Subcutaneous abdominal adipose tissue (tissue), 5 donors: ENCODE results near the gene CHKA.

Experiments
- H3K27ac ChIP-seq: one replicate; pipeline ENCODE4 v1.7.0; 2013; ENCODE audit warnings: low read depth, mild to moderate bottlenecking, inconsistent platforms, low read length, moderate library complexity
- H3K27me3 ChIP-seq, 5 donors: one replicate each; pipeline ENCODE4 v1.7.0; 2013; ENCODE audit warnings: low read length in 5 of 5, inconsistent platforms in 1 of 5; ENCODE audit not compliant: control insufficient read depth in 5 of 5, insufficient read depth in 4 of 5
- H3K36me3 ChIP-seq, 5 donors: one replicate each; pipeline ENCODE4 v1.7.0; 2013; ENCODE audit warnings: low read length in 5 of 5; ENCODE audit not compliant: control insufficient read depth in 5 of 5, insufficient read depth in 5 of 5
- H3K4me1 ChIP-seq, 5 donors: one replicate each; pipeline ENCODE4 v1.7.0; 2013; ENCODE audit warnings: low read length in 5 of 5, mild to moderate bottlenecking in 3 of 5, moderate library complexity in 1 of 5; ENCODE audit not compliant: control insufficient read depth in 5 of 5, insufficient read depth in 5 of 5
- H3K4me3 ChIP-seq, 5 donors: one replicate each; pipeline ENCODE4 v1.7.0; 2013; ENCODE audit warnings: low read length in 5 of 5, low read depth in 1 of 5
- H3K9ac ChIP-seq, 5 donors: one replicate each; pipeline ENCODE4 v1.7.0; 2013; ENCODE audit warnings: low read length in 5 of 5, mild to moderate bottlenecking in 4 of 5, moderate library complexity in 3 of 5
- H3K9me3 ChIP-seq, 5 donors: one replicate each; pipeline ENCODE4 v1.7.0; 2013; ENCODE audit warnings: low read length in 5 of 5; ENCODE audit not compliant: control insufficient read depth in 5 of 5
- donor health status: healthy.
- donor health status: healthy.
- donor health status: healthy.
- donor health status: healthy.
- donor health status: healthy.

CHKA gene

DNA sequence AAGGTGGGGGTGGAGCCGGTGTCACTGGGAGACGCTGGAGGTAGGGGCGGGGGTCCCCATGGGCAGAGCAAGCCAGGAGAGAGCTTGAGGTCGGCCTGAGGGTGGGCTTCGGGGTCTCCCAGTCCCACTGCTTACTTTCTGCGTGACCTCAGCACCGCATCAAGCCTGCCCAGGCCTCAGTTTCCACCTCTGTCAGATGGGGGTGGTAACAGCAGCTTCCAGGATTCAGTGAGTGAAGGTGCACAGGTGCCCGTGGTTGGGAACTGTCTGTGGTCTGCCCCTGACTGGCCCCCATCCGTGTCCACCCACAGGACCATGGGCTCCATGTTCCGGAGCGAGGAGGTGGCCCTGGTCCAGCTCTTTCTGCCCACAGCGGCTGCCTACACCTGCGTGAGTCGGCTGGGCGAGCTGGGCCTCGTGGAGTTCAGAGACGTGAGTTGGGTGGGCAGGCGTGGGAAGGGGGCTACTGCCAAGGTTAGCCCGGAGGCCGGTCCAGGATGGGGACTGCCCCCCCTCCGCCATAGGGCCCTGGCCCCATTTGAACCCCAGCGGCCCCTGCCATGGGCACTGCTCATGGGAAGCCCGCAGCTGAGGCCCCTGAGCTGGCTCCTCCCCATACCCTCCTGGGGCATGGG, 80.1 kb downstream of the CHKA start:
- Histone ChIP-seq H3K9ac (peak overlapping the region in 4 of 5 donors; percentile 73 to 80 (median 76)), H3K9me3 (no peaks in the 10 kb centered on the region), H3K27ac (peak overlapping the region; percentile 83)

DNA sequence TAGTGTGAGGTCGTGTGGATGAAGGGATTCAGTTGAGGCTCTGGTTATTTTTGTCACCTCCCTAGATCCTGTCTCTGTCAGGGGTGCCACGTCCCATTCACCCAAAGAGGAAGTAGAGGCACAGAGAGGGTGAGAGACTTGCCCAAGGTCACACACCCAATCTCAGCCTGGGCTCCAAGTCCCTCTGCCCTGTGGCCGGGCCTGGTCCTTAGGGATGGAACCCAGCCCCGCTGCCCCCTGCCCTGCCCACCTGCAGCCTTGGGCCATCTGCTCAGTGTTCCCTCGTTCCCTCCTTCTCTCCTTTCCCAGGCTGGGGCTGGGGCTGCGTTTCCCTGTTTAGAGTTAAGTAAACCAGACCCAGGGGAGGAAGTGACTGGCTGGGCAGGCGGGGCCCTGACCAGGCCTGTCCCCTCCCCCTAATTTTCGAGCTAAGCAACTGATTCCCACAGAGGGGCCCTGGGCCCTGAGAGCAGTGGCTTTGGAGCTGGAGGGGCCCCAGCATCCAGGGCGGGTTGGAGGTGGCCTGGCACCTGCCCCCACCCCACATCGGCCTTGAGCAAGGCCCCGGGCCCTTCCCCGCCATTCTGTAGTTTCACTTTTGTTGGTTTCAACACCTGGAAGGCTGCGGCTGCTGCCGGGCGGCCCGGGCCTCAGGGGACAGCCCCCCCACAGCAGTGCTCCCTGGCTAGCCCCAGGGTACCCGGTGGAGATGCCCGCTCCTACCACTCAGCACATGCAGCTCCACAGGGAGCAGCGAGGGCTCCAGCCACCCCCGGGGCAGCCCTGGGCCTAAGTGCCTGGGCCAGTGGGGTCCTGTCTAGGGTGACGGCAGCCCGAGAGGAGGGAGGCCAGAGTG, 80.9 kb downstream of the CHKA start:
- H3K9ac ChIP-seq, result peak overlapping the region; percentile 56 to 80 (median 76)
- peaks cover 0 to 64% (median 58%) of the 10 kb centered on the region in 5 donors for H3K4me1 ChIP-seq

More for the DNA sequence above, 80.1 kb downstream of the CHKA start:
- peaks cover 0 to 62% (median 56%) of the 10 kb centered on the region in 5 donors for H3K4me1 ChIP-seq
- H3K36me3 ChIP-seq, result peaks cover 0 to 46% (median 32%) of the 10 kb centered on the region in 5 donors
- H3K4me3 ChIP-seq, result peak overlapping the region in 4 of 5 donors; percentile 26 to 85 (median 79)
- no peaks in the 10 kb centered on the region for H3K27me3 ChIP-seq

DNA sequence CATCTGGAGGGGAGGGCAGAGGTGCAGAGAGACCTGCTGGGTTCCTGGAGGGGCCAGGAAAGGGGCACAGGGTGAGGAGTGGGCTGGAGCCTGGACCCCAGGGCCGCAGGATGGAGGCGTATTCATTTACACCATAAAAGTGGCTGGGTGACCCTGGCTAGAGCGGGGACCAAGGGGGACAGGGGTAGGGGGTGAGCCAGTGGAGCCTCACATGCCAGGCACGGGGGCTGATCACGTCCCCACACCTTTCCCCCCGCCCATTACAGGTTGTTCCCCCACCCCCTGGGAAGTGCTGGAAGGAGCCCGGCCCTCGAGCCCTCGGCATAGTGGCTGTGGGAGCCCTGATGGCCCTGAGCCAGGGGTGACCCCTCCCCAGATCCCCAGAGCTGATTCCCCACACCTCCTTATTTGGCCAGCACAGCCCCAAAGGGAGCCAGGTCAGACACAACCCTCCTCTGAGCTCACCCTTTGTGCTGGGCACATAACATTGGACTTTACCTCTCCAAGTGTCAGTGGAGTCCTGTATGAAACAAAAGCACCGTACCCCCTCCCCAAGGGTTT, 81.6 kb downstream of the CHKA start:
- Histone ChIP-seq H3K4me1 (peaks cover 0 to 64% (median 58%) of the 10 kb centered on the region in 5 donors), H3K4me3 (peak overlapping the region; percentile 72 to 85 (median 82)), H3K27ac (peak overlapping the region; percentile 83), H3K36me3 (peaks cover 0 to 43% (median 20%) of the 10 kb centered on the region in 5 donors), H3K9ac (peak overlapping the region; percentile 56 to 92 (median 78)), H3K9me3 (no peaks in the 10 kb centered on the region), H3K27me3 (no peaks in the 10 kb centered on the region)

More for the DNA sequence above, 80.9 kb downstream of the CHKA start:
- Histone ChIP-seq H3K36me3 (peaks cover 0 to 45% (median 27%) of the 10 kb centered on the region in 5 donors), H3K4me3 (peak overlapping the region; percentile 26 to 85 (median 76)), H3K27ac (peak overlapping the region; percentile 83), H3K27me3 (no peaks in the 10 kb centered on the region), H3K9me3 (no peaks in the 10 kb centered on the region)

DNA sequence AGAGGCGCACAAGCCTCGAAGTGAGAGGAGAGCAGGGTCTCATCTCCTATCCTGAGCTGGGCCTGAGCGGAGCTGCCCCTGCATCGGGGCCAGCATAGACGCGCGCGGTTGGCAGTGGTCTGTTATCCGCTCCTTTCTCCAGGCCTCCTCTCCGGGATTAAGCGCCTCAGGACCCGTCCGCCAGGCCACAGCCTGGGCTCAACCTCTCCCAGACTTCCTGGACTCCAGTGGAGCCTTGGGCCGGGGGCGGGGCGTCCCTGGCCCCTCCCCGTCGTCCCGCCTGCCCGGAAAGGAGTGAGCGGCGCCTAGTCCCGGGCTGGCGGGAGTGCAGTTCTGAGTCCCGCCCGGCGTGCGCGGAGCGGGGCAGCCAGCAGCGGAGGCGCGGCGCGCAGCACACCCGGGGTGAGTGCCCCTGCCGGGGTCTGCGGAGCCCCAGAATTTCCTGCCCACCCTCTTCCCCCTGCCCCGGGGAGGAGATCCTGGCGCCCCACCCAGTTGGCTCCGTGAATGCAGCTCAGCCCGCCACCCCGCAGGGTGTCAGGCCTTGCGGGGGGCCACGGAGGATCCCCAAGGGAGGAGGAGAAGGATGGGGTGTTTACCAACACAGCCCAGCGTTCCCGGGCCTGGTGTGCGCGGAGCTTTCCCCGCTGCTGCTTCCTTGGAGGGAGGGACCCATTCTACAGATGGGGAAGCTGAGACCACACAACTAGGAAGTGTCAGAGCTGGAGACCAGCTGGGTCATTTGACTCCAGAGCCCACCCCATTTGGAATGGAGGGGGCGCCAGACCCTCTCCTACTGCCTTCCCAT, 82.3 kb downstream of the CHKA start, which contains the start of gene TCIRG1:
Gene TCIRG1 (plus strand): TSS at position 308 of the 808 bp plus-strand sequence. CDS start 2,247 bp downstream, outside the sequence.
- peak within 1 kb of the TSS; percentile 76 to 92 (median 80) for H3K9ac ChIP-seq
- peaks cover 0 to 68% (median 59%) of the 10 kb centered on the region in 5 donors for H3K4me1 ChIP-seq
- H3K4me3 ChIP-seq, result peak within 1 kb of the TSS; percentile 72 to 85 (median 82)
- H3K36me3 ChIP-seq, result peaks cover 0 to 39% (median 16%) of the 10 kb centered on the region in 5 donors
- H3K27ac ChIP-seq, result peak within 1 kb of the TSS; percentile 83
- H3K9me3 ChIP-seq, result no peaks in the 10 kb centered on the region
- H3K27me3 ChIP-seq, result no peaks in the 10 kb centered on the region

DNA sequence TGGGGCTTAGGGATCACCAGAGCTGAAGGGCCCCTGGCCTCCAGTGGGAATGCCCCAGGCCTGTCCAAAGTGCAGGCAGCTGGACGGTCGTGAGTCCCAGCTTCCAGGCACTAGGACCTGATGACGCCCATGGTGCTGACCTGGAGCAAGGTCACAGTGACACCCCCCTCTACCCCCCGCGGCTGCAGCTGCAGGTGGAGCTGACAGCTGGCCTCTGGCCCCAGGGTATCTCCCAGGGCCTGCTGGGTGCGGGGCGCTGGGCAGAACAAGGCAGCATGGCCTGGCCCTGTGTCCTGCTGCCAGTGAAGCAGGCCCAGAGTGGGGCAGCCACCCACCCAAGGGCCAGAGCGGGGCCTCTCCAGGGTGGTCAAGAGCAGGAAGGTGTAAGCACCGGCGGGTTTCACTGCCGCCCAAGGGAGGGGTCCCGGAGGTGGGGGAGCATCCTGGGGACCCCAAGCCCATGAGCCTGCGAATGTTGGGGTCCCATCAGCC, 82.9 kb downstream of the CHKA start:
- Histone ChIP-seq H3K27ac (peak overlapping the region; percentile 83), H3K4me1 (peaks cover 3 to 70% (median 62%) of the 10 kb centered on the region in 5 donors), H3K9me3 (no peaks in the 10 kb centered on the region), H3K36me3 (peaks cover 0 to 38% (median 15%) of the 10 kb centered on the region in 5 donors), H3K4me3 (peak overlapping the region in 4 of 5 donors; percentile 72 to 85 (median 79)), H3K27me3 (no peaks in the 10 kb centered on the region), H3K9ac (peak overlapping the region; percentile 63 to 92 (median 80))

DNA sequence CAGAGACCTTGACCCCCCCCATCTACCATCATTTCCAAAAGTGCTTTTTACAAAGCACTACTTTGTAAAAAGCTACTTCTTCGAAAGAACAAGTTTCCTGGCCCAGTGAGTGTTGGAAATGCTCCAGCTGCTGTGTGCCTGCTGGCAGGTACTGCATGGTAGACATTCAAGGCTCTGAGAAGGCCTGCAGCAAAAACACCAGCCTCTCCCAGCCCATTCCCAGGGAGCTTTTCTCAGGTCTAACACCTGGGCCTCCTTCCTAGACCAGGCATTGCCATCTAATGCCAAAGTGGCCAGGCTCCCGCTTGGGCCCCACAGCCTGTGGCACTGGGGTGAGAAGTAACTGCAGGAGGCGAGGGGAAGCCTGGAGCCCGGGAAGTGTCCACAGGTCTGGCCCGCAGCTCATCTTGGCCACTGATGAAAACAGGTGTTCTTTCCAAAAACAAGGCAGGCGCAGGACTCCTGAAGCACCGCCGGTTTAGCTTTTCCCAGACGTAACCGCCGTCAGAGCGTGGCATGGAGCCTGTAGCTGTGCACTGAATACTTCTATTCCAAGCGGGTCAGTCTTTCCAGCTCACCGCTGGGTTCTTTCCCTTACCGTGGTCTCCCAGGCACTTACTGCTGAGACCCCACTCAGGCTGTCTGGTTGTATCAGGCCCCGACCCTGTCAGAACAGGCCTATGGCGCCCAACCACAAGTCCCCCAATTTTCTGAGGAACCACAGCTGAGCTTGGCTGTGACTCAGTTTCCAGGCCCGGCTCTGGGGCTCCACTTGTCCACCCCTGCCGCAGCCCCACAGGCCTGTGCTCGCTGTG, 83.6 kb downstream of the CHKA start:
- H3K4me3 ChIP-seq, result peak overlapping the region in 2 of 5 donors; percentile 19 to 85
- H3K36me3 ChIP-seq, result peaks cover 0 to 37% (median 17%) of the 10 kb centered on the region in 5 donors
- H3K27ac ChIP-seq, result peak overlapping the region; percentile 83
- no peaks in the 10 kb centered on the region for H3K9me3 ChIP-seq
- no peaks in the 10 kb centered on the region for H3K27me3 ChIP-seq
- H3K9ac ChIP-seq, result peak overlapping the region in 4 of 5 donors; percentile 24 to 92 (median 72)
- peaks cover 3 to 72% (median 63%) of the 10 kb centered on the region in 5 donors for H3K4me1 ChIP-seq

DNA sequence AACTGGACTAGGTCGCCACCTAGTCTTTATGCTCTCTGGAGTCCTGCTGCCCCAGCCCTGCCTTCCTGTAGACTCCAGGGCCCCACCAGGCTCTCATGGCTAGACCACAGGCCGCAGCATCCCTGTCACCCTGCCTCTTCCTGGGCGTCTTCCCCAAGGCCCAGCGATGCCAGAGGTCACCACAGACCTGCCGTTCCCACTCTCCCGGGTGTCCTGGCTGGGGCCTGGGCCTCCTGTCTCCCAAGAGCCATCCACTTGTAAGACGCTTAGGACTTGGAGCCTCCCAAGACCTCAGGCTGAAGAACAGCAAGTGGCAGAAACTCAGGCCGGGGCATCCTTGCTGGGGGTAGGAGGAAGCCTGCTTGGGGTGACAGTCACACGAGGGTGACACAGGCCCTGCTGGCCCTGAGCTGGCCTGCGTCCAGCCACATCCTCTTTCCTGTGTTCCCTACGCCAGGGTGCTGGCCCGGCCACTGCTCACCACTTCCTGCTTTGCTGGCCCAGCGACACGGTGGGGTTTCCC, 84.4 kb downstream of the CHKA start:
- Histone ChIP-seq H3K9me3 (no peaks in the 10 kb centered on the region), H3K36me3 (peaks cover 0 to 38% (median 18%) of the 10 kb centered on the region in 5 donors), H3K9ac (peak overlapping the region in 4 of 5 donors; percentile 24 to 92 (median 70)), H3K27me3 (no peaks in the 10 kb centered on the region), H3K4me1 (peaks cover 4 to 79% (median 71%) of the 10 kb centered on the region in 5 donors), H3K4me3 (peak overlapping the region in 1 of 5 donors; percentile 19), H3K27ac (peak overlapping the region; percentile 83)

DNA sequence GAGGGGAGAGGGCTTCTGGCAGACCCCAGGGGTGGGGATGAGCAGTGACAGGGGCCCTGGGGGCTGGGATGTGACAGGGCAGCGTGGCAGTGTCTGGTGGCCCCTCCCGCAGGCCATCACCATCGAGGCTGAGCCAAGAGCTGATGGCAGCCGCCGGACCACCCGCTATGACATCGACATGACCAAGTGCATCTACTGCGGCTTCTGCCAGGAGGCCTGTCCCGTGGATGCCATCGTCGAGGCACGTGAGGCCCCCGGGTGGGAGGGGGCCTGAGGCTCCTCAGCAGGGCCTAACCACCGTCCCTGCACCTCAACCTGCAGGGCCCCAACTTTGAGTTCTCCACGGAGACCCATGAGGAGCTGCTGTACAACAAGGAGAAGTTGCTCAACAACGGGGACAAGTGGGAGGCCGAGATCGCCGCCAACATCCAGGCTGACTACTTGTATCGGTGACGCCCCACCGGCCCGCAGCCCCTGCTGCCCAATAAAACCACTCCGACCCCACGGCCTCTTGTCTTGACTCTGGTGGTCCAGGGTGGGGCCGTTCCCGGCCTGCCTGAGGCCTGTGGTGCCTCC, 85.0 kb downstream of the CHKA start:
- Histone ChIP-seq H3K36me3 (peaks cover 0 to 38% (median 14%) of the 10 kb centered on the region in 5 donors), H3K9ac (peak overlapping the region in 3 of 5 donors; percentile 60 to 92 (median 80)), H3K27me3 (no peaks in the 10 kb centered on the region), H3K9me3 (no peaks in the 10 kb centered on the region), H3K4me3 (no peak overlapping the region), H3K27ac (peak overlapping the region; percentile 83), H3K4me1 (peaks cover 4 to 82% (median 77%) of the 10 kb centered on the region in 5 donors)
